ENCODE measurements around the gene KRTAP10-4. TPM values are rescaled to one million over a fixed set of nuclear protein-coding genes. Genes with fewer than 3 reads are reported as not detected.

Gene KRTAP10-4
- total and polyA plus RNA-seq, 2 donors (not counting 1 experiment from before 2014, with no cell fraction given), result not detected

GRCh38 chr21:44592446-44593311 lies 19.1 kb downstream of the KRTAP10-4 start, which contains the start of gene KRTAP10-6:
TSS of gene KRTAP10-6 (minus strand) at chr21:44592505. CDS start at chr21:44592484, 21 bp downstream.
- no peak within 1 kb of the TSS for H3K4me2 ChIP-seq (replicated peaks; ENCODE audit: low read depth, low read length, poor library complexity, severe bottlenecking)
- TF ChIP-seq EZH2 (IDR thresholded peaks at IDR 0.05; ENCODE audit: borderline replicate concordance, insufficient read depth, low read depth, low read length, poor library complexity, severe bottlenecking) (no peak), CTCF (IDR thresholded peaks at IDR 0.05) (no peak)
- H4K20me1 ChIP-seq (ENCODE audit: control insufficient read depth, insufficient read depth, low read length, poor library complexity, severe bottlenecking), result no peaks in the 10 kb centered on the region
- ATAC-seq (ENCODE audit: low read depth) (no peak), DNase-seq (no peak)
- no peaks in the 10 kb centered on the region for H3K36me3 ChIP-seq (replicated peaks in 1 of 2; ENCODE audit: control extremely low read depth in 1 of 2, control insufficient read depth in 1 of 2, extremely low read depth in 1 of 2, insufficient read depth in 2 of 2, low read length in 1 of 2)
- no peak within 1 kb of the TSS for H2AFZ ChIP-seq (ENCODE audit: insufficient read depth, low read depth, low read length, poor library complexity, severe bottlenecking)
- Mint-ChIP-seq H3K27me3 (peaks cover 17% of the 10 kb centered on the region), H3K4me3 (no peak within 1 kb of the TSS), H3K9me3 (ENCODE audit: insufficient read depth) (peaks cover 2% of the 10 kb centered on the region), H3K4me1 (no peaks in the 10 kb centered on the region), H3K27ac (no peak within 1 kb of the TSS)
- no peaks in the 10 kb centered on the region for H3K9me3 ChIP-seq (ENCODE audit: control extremely low read depth in 1 of 3, control insufficient read depth in 2 of 3, insufficient read depth in 1 of 3, low read length in 2 of 3)
- 70% methylated on average over 30 of the region's 33 CpGs for WGBS (ENCODE audit: insufficient coverage)
- ChIA-PET POLR2A (no interaction called here), CTCF (no interaction called here)
- no peak within 1 kb of the TSS for H3K9ac ChIP-seq (ENCODE audit: low read length)
- intact Hi-C loops (cut with micrococcal nuclease), result no loop called here
- H3K79me2 ChIP-seq (ENCODE audit: control insufficient read depth, insufficient read depth, low read length), result no peaks in the 10 kb centered on the region
- H3K27ac ChIP-seq (ENCODE audit: low read length in 2 of 2), result no peak within 1 kb of the TSS
- no peaks in the 10 kb centered on the region for H3K4me1 ChIP-seq (ENCODE audit: control insufficient read depth in 2 of 2, insufficient read depth in 2 of 2, low read length in 2 of 2)
- no peaks in the 10 kb centered on the region for H3K27me3 ChIP-seq (replicated peaks in 1 of 4; ENCODE audit: control extremely low read depth in 1 of 4, control insufficient read depth in 3 of 4, insufficient read depth in 4 of 4, low read length in 3 of 4)
- no peak within 1 kb of the TSS for H3K4me3 ChIP-seq (ENCODE audit: control extremely low read depth in 1 of 5, extremely low read depth in 1 of 5, insufficient read depth in 1 of 5, low read depth in 2 of 5, low read length in 4 of 5)
